HCT116 (cell line): ENCODE data around the gene ADCY10. TPM values are rescaled to one million over a fixed set of nuclear protein-coding genes. Genes with fewer than 3 reads are reported as not detected.

Experiments used
- ATAC-seq: fragments of 200-7000 bp; cut with Tn5 transposase; 2 replicates; pipeline ENCODE4 v1.9.1; 2020; ENCODE audit warnings: mild to moderate bottlenecking, moderate library complexity
- BruUV-seq: library from RNA; stranded (reverse); fragments of 400-500 nt; replicated peaks from 2 replicates; lab custom pipeline; 2021; lab: Mats Ljungman, UMichigan
- CTCF ChIA-PET: fragments of 300-600 bp; sonication (Branson Sonifier 250); formaldehyde crosslinking; loops from one replicate; lab custom pipeline; 2021; ENCODE audit warnings: antibody characterized with exemption; lab: Charles Lee
- POLR2A ChIA-PET: fragments of 300-600, 350-600 bp; sonication (Branson Sonifier 250); formaldehyde crosslinking; loops from one replicate; lab custom pipeline; 2021; ENCODE audit warnings: antibody characterized with exemption; lab: Charles Lee
- RAD21 ChIA-PET, 2 experiments: fragments of 300-600 bp; sonication (Branson Sonifier 250); formaldehyde crosslinking; loops; one replicate each; lab custom pipeline; 2023; ENCODE audit warnings: low total read pairs in 2 of 2; ENCODE audit not compliant: uncharacterized antibody in 2 of 2, unreplicated experiment in 2 of 2, low non-redundant PET in 1 of 2; lab: Charles Lee
- DNase-seq: peaks from one replicate; pipeline ENCODE4 v3.0.0-alpha.2; 2010; ENCODE audit warnings: low read depth, low spot score
- H2AFZ ChIP-seq: fragments of 200-600 bp; shearing (Covaris generic), sonication (generic); 2 replicates; pipeline ENCODE4 v1.6.1; 2017; ENCODE audit warnings: low read depth, mixed run types, mixed read lengths, antibody characterized with exemption, low read length; ENCODE audit not compliant: poor library complexity, severe bottlenecking
- H3K27ac ChIP-seq: 2 replicates; pipeline ENCODE4 v1.5.1; 2012; ENCODE audit warnings: low read depth, low read length
- H3K27me3 ChIP-seq: fragments of 200-600 bp; sonication (generic); 2 replicates; pipeline ENCODE4 v1.6.1; 2016; ENCODE audit warnings: mixed run types, low read length, mixed read lengths; ENCODE audit not compliant: insufficient read depth
- H3K36me3 ChIP-seq, 2 experiments: fragments of 200-500 bp in 1 of 2; fragments of 200-600 bp in 1 of 2; sonication (Bioruptor generic) in 1 of 2; sonication (generic) in 1 of 2; 2 replicates each; pipeline versions ENCODE4 v1.5.1 to v1.6.1; 2014 to 2016; ENCODE audit warnings: low read length in 2 of 2, inconsistent platforms in 1 of 2, mixed read lengths in 1 of 2, mixed run types in 1 of 2; ENCODE audit not compliant: insufficient read depth in 2 of 2, control insufficient read depth in 1 of 2
- H3K4me1 ChIP-seq, 2 experiments: fragments of 200-600 bp in 1 of 2; sonication (generic) in 1 of 2; 2 replicates each; pipeline versions ENCODE4 v1.5.1 to v1.6.1; 2012 to 2017; ENCODE audit warnings: low read length in 2 of 2, inconsistent platforms in 1 of 2, mild to moderate bottlenecking in 1 of 2, mixed read lengths in 1 of 2, mixed run types in 1 of 2, moderate library complexity in 1 of 2; ENCODE audit not compliant: insufficient read depth in 2 of 2, control insufficient read depth in 1 of 2
- H3K4me2 ChIP-seq: fragments of 200-600 bp; sonication (generic); 2 replicates; pipeline ENCODE4 v1.6.1; 2017; ENCODE audit warnings: mixed run types, low read length, mixed read lengths
- H3K4me3 ChIP-seq, 2 experiments: fragments of 200-600 bp in 1 of 2; sonication (generic) in 1 of 2; replicated peaks in 1 of 2; 2 replicates each; pipeline ENCODE4 v1.5.1; 2011 to 2016; ENCODE audit warnings: low read length in 2 of 2, control low read depth in 1 of 2, low read depth in 1 of 2, mild to moderate bottlenecking in 1 of 2, mixed read lengths in 1 of 2, mixed run types in 1 of 2
- H3K79me2 ChIP-seq: fragments of 200-600 bp; sonication (generic); 2 replicates; pipeline ENCODE4 v1.6.1; 2017; ENCODE audit warnings: mild to moderate bottlenecking, mixed run types, low read length, moderate library complexity, mixed read lengths; ENCODE audit not compliant: insufficient read depth
- H3K9ac ChIP-seq: fragments of 200-600 bp; sonication (generic); 2 replicates; pipeline ENCODE4 v1.6.1; 2016; ENCODE audit warnings: low read length, mixed read lengths
- H3K9me2 ChIP-seq: fragments of 200-600 bp; sonication (generic), shearing (Covaris generic); 2 replicates; pipeline ENCODE4 v1.6.1; 2017; ENCODE audit warnings: mixed run types, mild to moderate bottlenecking, moderate library complexity; ENCODE audit not compliant: insufficient read depth
- H3K9me3 ChIP-seq, 2 experiments: fragments of 200-500 bp in 1 of 2; fragments of 200-600 bp in 1 of 2; sonication (Bioruptor generic) in 1 of 2; sonication (generic) in 1 of 2; 2 replicates each; pipeline ENCODE4 v1.6.1; 2014 to 2017; ENCODE audit warnings: low read length in 2 of 2, mixed read lengths in 2 of 2, inconsistent platforms in 1 of 2, low read depth in 1 of 2, mild to moderate bottlenecking in 1 of 2, mixed run types in 1 of 2, moderate library complexity in 1 of 2; ENCODE audit not compliant: control insufficient read depth in 1 of 2, insufficient read depth in 1 of 2
- H4K20me1 ChIP-seq: fragments of 200-600 bp; sonication (generic), shearing (Covaris generic); 2 replicates; pipeline ENCODE4 v1.6.1; 2017; ENCODE audit warnings: mixed run types, mild to moderate bottlenecking, moderate library complexity; ENCODE audit not compliant: insufficient read depth
- ATF3 ChIP-seq: IDR thresholded peaks from 2 replicates; pipeline ENCODE4 v1.6.1; 2012
- CTCF ChIP-seq, 3 experiments: fragments of 200-600 bp in 1 of 3; sonication (generic) in 1 of 3; IDR thresholded peaks in 2 of 3; conservative IDR thresholded peaks in 1 of 3; 2 replicates each; pipeline ENCODE4 v1.5.1; 2012 to 2017; ENCODE audit warnings: low read depth in 2 of 3, low read length in 2 of 3, antibody characterized with exemption in 1 of 3, borderline replicate concordance in 1 of 3, control low read depth in 1 of 3, mild to moderate bottlenecking in 1 of 3, mixed read lengths in 1 of 3, mixed run types in 1 of 3, moderate library complexity in 1 of 3; ENCODE audit not compliant: insufficient read depth in 1 of 3
- EGR1 ChIP-seq: IDR thresholded peaks from 2 replicates; pipeline ENCODE4 v1.6.1; 2012; ENCODE audit warnings: low read depth
- JUND ChIP-seq: IDR thresholded peaks from 2 replicates; pipeline ENCODE4 v1.6.1; 2012
- POLR2AphosphoS5 ChIP-seq: IDR thresholded peaks from 2 replicates; pipeline ENCODE4 v1.6.1; 2011; ENCODE audit warnings: mild to moderate bottlenecking, low read depth, low read length, moderate library complexity
- RAD21 ChIP-seq: IDR thresholded peaks from 2 replicates; pipeline ENCODE4 v1.6.1; 2012; ENCODE audit warnings: low read depth, mild to moderate bottlenecking
- SP1 ChIP-seq: IDR thresholded peaks from 2 replicates; pipeline ENCODE4 v1.6.1; 2012; ENCODE audit warnings: low read depth
- SRF ChIP-seq: IDR thresholded peaks from 2 replicates; pipeline ENCODE4 v1.6.1; 2012; ENCODE audit warnings: low read depth
- YY1 ChIP-seq: IDR thresholded peaks from 2 replicates; pipeline ENCODE4 v1.6.1; 2011; ENCODE audit warnings: low read length, low read depth, moderate library complexity, mild to moderate bottlenecking; ENCODE audit not compliant: insufficient replicate concordance; ENCODE audit errors: extremely low read depth
- ZBTB33 ChIP-seq: IDR thresholded peaks from 2 replicates; pipeline ENCODE4 v1.6.1; 2011; ENCODE audit warnings: mild to moderate bottlenecking, low read length, moderate library complexity; ENCODE audit not compliant: insufficient replicate concordance; ENCODE audit errors: extremely low read depth
- ZNF274 ChIP-seq: fragments of 200-500 bp; sonication (Bioruptor generic); IDR thresholded peaks from 2 replicates; pipeline ENCODE4 v1.6.1; 2014; ENCODE audit warnings: mild to moderate bottlenecking, low read depth, low read length, inconsistent platforms
- intact Hi-C: fragments of 100-400 bp; cut with micrococcal nuclease; formaldehyde crosslinking; loops from 2 replicates; pipeline ENCODE4 v1.10.0; 2022
- total RNA-seq: library from RNA; stranded (reverse); gene quantifications from one replicate; pipeline ENCODE4 v1.2.1, GENCODE V29; 2021; ENCODE audit not compliant: unreplicated experiment

ADCY10 gene
- total RNA-seq, 1 experiment from 2014 or later: 0.30 TPM

GRCh38 chr1:167938080-167938636 lies 24.2 kb upstream of the ADCY10 start:
- Histone ChIP-seq H3K9me3 (no peaks in the 10 kb centered on the region), H3K4me1 (peaks cover 10 to 24% of the 10 kb centered on the region in 2 experiments; a peak in 3 of 4 replicates), H3K36me3 (no peaks in the 10 kb centered on the region), H2AFZ (no peak overlapping the region), H3K27me3 (no peaks in the 10 kb centered on the region), H3K79me2 (peaks cover 81% of the 10 kb centered on the region), H3K9me2 (no peaks in the 10 kb centered on the region), H4K20me1 (no peaks in the 10 kb centered on the region), H3K4me3 (peak overlapping the region; percentile 79 to 87), H3K9ac (peak overlapping the region; percentile 86), H3K4me2 (peak overlapping the region; percentile 94), H3K27ac (peak overlapping the region; percentile 76; the same call in 1 of the 2 replicates)
- ChIA-PET CTCF (no interaction called here), POLR2A (interaction anchor here (1.5 kb wide), 1 partner anchor 8 kb away, joined by 5 read pairs; no protein-coding TSS in a partner anchor), RAD21 (no interaction called here)
- ATAC-seq (no peak), DNase-seq (no peak)
- BruUV-seq: TSS peak; percentile 52
- intact Hi-C loops: no loop called here
- TF ChIP-seq SP1 (no peak), POLR2AphosphoS5 (no peak), EGR1 (no peak), SRF (no peak), CTCF (IDR thresholded peaks at IDR 0.05 in 2 of 3, conservative IDR thresholded peaks at IDR 0.05 in 1 of 3; ENCODE audit: borderline replicate concordance in 1 of 3, insufficient read depth in 1 of 3, low read depth in 2 of 3, low read length in 2 of 3) (no peak), ATF3 (no peak), ZNF274 (no peak), RAD21 (no peak), ZBTB33 (no peak), JUND (no peak), YY1 (no peak)
